ENCODE results near the gene STAT4. TPM values are rescaled to one million over a fixed set of nuclear protein-coding genes. Genes with fewer than 3 reads are reported as not detected.

Gene STAT4
- total and polyA plus RNA-seq, 5 donors from 2014 or later = 22.7 to 60.0 (median 28.8) TPM

GRCh38 chr2:191166756-191167445 lies 16.1 kb upstream of the STAT4 start:
- Histone ChIP-seq H3K27me3 (ENCODE audit: control insufficient read depth, insufficient read depth, low read length) (no peaks in the 10 kb centered on the region), H3K36me3 (ENCODE audit: control insufficient read depth, insufficient read depth, low read length) (no peaks in the 10 kb centered on the region), H3K9me3 (ENCODE audit: control insufficient read depth in 2 of 2, low read length in 2 of 2) (no peaks in the 10 kb centered on the region), H3K27ac (ENCODE audit: insufficient read depth, low read length, poor library complexity, severe bottlenecking) (no peak overlapping the region), H3K4me3 (ENCODE audit: low read depth, low read length) (no peak overlapping the region), H3K4me1 (ENCODE audit: control insufficient read depth, insufficient read depth, low read length, poor library complexity, severe bottlenecking) (no peaks in the 10 kb centered on the region)
- H3K36me3 Mint-ChIP-seq = no peaks in the 10 kb centered on the region
- peaks cover 0 to 9% (median 6%) of the 10 kb centered on the region in 4 donors for H3K4me1 Mint-ChIP-seq
- H3K4me3 Mint-ChIP-seq = no peak overlapping the region
- ATAC-seq (ENCODE audit: low read depth in 2 of 2) = no peak
- H3K27ac Mint-ChIP-seq = no peak overlapping the region
- H3K27me3 Mint-ChIP-seq = peaks cover 30% of the 10 kb centered on the region
- no peak for DNase-seq
- no peaks in the 10 kb centered on the region for H3K9me3 Mint-ChIP-seq

GRCh38 chr2:191166111-191166755 lies 15.4 kb upstream of the STAT4 start:
- Mint-ChIP-seq H3K27me3 (peaks cover 37% of the 10 kb centered on the region), H3K4me3 (no peak overlapping the region), H3K27ac (no peak overlapping the region), H3K4me1 (peaks cover 0 to 9% (median 6%) of the 10 kb centered on the region in 4 donors), H3K36me3 (no peaks in the 10 kb centered on the region), H3K9me3 (no peaks in the 10 kb centered on the region)
- no peaks in the 10 kb centered on the region for H3K9me3 ChIP-seq (ENCODE audit: control insufficient read depth in 2 of 2, low read length in 2 of 2)
- no peaks in the 10 kb centered on the region for H3K27me3 ChIP-seq (ENCODE audit: control insufficient read depth, insufficient read depth, low read length)
- ATAC-seq (ENCODE audit: low read depth in 2 of 2) = no peak
- no peaks in the 10 kb centered on the region for H3K36me3 ChIP-seq (ENCODE audit: control insufficient read depth, insufficient read depth, low read length)
- DNase-seq = no peak
- H3K4me3 ChIP-seq (ENCODE audit: low read depth, low read length) = no peak overlapping the region
- H3K27ac ChIP-seq (ENCODE audit: insufficient read depth, low read length, poor library complexity, severe bottlenecking) = no peak overlapping the region
- no peaks in the 10 kb centered on the region for H3K4me1 ChIP-seq (ENCODE audit: control insufficient read depth, insufficient read depth, low read length, poor library complexity, severe bottlenecking)

- Mint-ChIP-seq H3K4me3 (no peak overlapping the region), H3K9me3 (no peaks in the 10 kb centered on the region), H3K4me1 (peaks cover 0 to 6% (median 2%) of the 10 kb centered on the region in 4 donors), H3K27ac (no peak overlapping the region), H3K36me3 (no peaks in the 10 kb centered on the region), H3K27me3 (peaks cover 41% of the 10 kb centered on the region)
- ATAC-seq (ENCODE audit: low read depth in 2 of 2) (peak; percentile 52 to 57), DNase-seq (peak in 2 of 3 donors; percentile 38 to 64)
- Histone ChIP-seq H3K4me3 (ENCODE audit: low read depth, low read length) (no peak overlapping the region), H3K36me3 (ENCODE audit: control insufficient read depth, insufficient read depth, low read length) (no peaks in the 10 kb centered on the region), H3K9me3 (ENCODE audit: control insufficient read depth in 2 of 2, low read length in 2 of 2) (no peaks in the 10 kb centered on the region), H3K27me3 (ENCODE audit: control insufficient read depth, insufficient read depth, low read length) (peaks cover 1% of the 10 kb centered on the region), H3K27ac (ENCODE audit: insufficient read depth, low read length, poor library complexity, severe bottlenecking) (no peak overlapping the region), H3K4me1 (ENCODE audit: control insufficient read depth, insufficient read depth, low read length, poor library complexity, severe bottlenecking) (no peaks in the 10 kb centered on the region)
Observed at GRCh38 chr2:191165176-191165643, 14.4 kb upstream of the STAT4 start.

- no peaks in the 10 kb centered on the region for H3K36me3 Mint-ChIP-seq
- Histone ChIP-seq H3K4me1 (ENCODE audit: control insufficient read depth, insufficient read depth, low read length, poor library complexity, severe bottlenecking) (no peaks in the 10 kb centered on the region), H3K27ac (ENCODE audit: insufficient read depth, low read length, poor library complexity, severe bottlenecking) (no peak overlapping the region), H3K27me3 (ENCODE audit: control insufficient read depth, insufficient read depth, low read length) (peaks cover 8% of the 10 kb centered on the region), H3K36me3 (ENCODE audit: control insufficient read depth, insufficient read depth, low read length) (no peaks in the 10 kb centered on the region), H3K9me3 (ENCODE audit: control insufficient read depth in 2 of 2, low read length in 2 of 2) (no peaks in the 10 kb centered on the region), H3K4me3 (ENCODE audit: low read depth, low read length) (no peak overlapping the region)
- DNase-seq (no peak), ATAC-seq (ENCODE audit: low read depth in 2 of 2) (no peak)
- H3K4me1 Mint-ChIP-seq = peaks cover 0 to 5% (median 4%) of the 10 kb centered on the region in 4 donors
- H3K9me3 Mint-ChIP-seq = no peaks in the 10 kb centered on the region
- H3K4me3 Mint-ChIP-seq = no peak overlapping the region
- no peak overlapping the region for H3K27ac Mint-ChIP-seq
- peaks cover 31% of the 10 kb centered on the region for H3K27me3 Mint-ChIP-seq
Observed at GRCh38 chr2:191158747-191159146, 8.0 kb upstream of the STAT4 start.

- H3K27ac Mint-ChIP-seq = no peak overlapping the region
- Histone ChIP-seq H3K36me3 (ENCODE audit: control insufficient read depth, insufficient read depth, low read length) (no peaks in the 10 kb centered on the region), H3K4me1 (ENCODE audit: control insufficient read depth, insufficient read depth, low read length, poor library complexity, severe bottlenecking) (no peaks in the 10 kb centered on the region), H3K27me3 (ENCODE audit: control insufficient read depth, insufficient read depth, low read length) (peaks cover 8% of the 10 kb centered on the region), H3K27ac (ENCODE audit: insufficient read depth, low read length, poor library complexity, severe bottlenecking) (no peak overlapping the region), H3K4me3 (ENCODE audit: low read depth, low read length) (no peak overlapping the region), H3K9me3 (ENCODE audit: control insufficient read depth in 2 of 2, low read length in 2 of 2) (no peaks in the 10 kb centered on the region)
- H3K9me3 Mint-ChIP-seq = no peaks in the 10 kb centered on the region
- DNase-seq (no peak), ATAC-seq (ENCODE audit: low read depth in 2 of 2) (no peak)
- H3K4me1 Mint-ChIP-seq = peaks cover 0 to 7% (median 4%) of the 10 kb centered on the region in 4 donors
- no peak overlapping the region for H3K4me3 Mint-ChIP-seq
- no peaks in the 10 kb centered on the region for H3K36me3 Mint-ChIP-seq
- peaks cover 31% of the 10 kb centered on the region for H3K27me3 Mint-ChIP-seq
Observed at GRCh38 chr2:191158193-191158592, 7.4 kb upstream of the STAT4 start.

- Mint-ChIP-seq H3K36me3 (no peaks in the 10 kb centered on the region), H3K9me3 (no peaks in the 10 kb centered on the region), H3K27ac (no peak overlapping the region), H3K27me3 (peaks cover 14% of the 10 kb centered on the region), H3K4me1 (peaks cover 0 to 17% (median 13%) of the 10 kb centered on the region in 4 donors), H3K4me3 (peak overlapping the region in 2 of 4 donors; percentile 4 to 5)
- Histone ChIP-seq H3K27me3 (ENCODE audit: control insufficient read depth, insufficient read depth, low read length) (peaks cover 8% of the 10 kb centered on the region), H3K9me3 (ENCODE audit: control insufficient read depth in 2 of 2, low read length in 2 of 2) (no peaks in the 10 kb centered on the region), H3K4me3 (ENCODE audit: low read depth, low read length) (no peak overlapping the region), H3K36me3 (ENCODE audit: control insufficient read depth, insufficient read depth, low read length) (no peaks in the 10 kb centered on the region), H3K27ac (ENCODE audit: insufficient read depth, low read length, poor library complexity, severe bottlenecking) (no peak overlapping the region), H3K4me1 (ENCODE audit: control insufficient read depth, insufficient read depth, low read length, poor library complexity, severe bottlenecking) (peaks cover 8% of the 10 kb centered on the region)
- ATAC-seq (ENCODE audit: low read depth in 2 of 2) = peak; percentile 32 to 45
- peak in 2 of 3 donors; percentile 56 to 76 for DNase-seq
Observed at GRCh38 chr2:191155608-191156071, 4.8 kb upstream of the STAT4 start.

GRCh38 chr2:191153716-191154115 lies 2.9 kb upstream of the STAT4 start:
- H3K4me3 ChIP-seq (ENCODE audit: low read depth, low read length) = no peak overlapping the region
- Mint-ChIP-seq H3K4me1 (peaks cover 0 to 33% (median 23%) of the 10 kb centered on the region in 4 donors), H3K4me3 (no peak overlapping the region), H3K9me3 (no peaks in the 10 kb centered on the region), H3K27ac (no peak overlapping the region), H3K36me3 (no peaks in the 10 kb centered on the region), H3K27me3 (peaks cover 6% of the 10 kb centered on the region)
- no peaks in the 10 kb centered on the region for H3K9me3 ChIP-seq (ENCODE audit: control insufficient read depth in 2 of 2, low read length in 2 of 2)
- DNase-seq (no peak), ATAC-seq (ENCODE audit: low read depth in 2 of 2) (no peak)
- no peaks in the 10 kb centered on the region for H3K36me3 ChIP-seq (ENCODE audit: control insufficient read depth, insufficient read depth, low read length)
- peaks cover 17% of the 10 kb centered on the region for H3K4me1 ChIP-seq (ENCODE audit: control insufficient read depth, insufficient read depth, low read length, poor library complexity, severe bottlenecking)
- no peaks in the 10 kb centered on the region for H3K27me3 ChIP-seq (ENCODE audit: control insufficient read depth, insufficient read depth, low read length)
- no peak overlapping the region for H3K27ac ChIP-seq (ENCODE audit: insufficient read depth, low read length, poor library complexity, severe bottlenecking)

Data from CD4-positive, CD25-positive, alpha-beta regulatory T cell (primary cell).